ENCODE data around the gene MRTFB. TPM values are rescaled to one million over a fixed set of nuclear protein-coding genes. Genes with fewer than 3 reads are reported as not detected.

The MRTFB gene
- total and polyA plus RNA-seq, 2 experiments from 2014 or later = 13.9 to 22.2 TPM

DNA sequence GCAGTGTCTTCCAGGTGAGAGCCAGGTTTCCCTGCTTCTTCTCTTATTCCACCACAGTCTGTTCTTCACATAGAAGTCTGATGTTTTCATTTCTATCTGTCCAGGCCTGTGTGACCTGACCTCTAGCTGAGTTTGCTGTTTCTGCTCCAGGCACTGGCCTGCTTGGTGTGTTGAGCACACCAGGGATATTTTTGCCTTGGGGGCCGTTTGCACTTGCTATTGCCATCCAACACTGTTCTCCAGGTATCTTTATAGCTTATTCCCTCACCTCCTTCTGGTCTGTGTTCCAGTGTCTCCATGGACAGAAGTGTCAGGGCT is 41.4 kb downstream of the MRTFB start:
- no peak overlapping the region for H3K27ac Mint-ChIP-seq
- peaks cover 25% of the 10 kb centered on the region for H3K4me1 Mint-ChIP-seq
- no peak overlapping the region for H3K27ac ChIP-seq (ENCODE audit: low read depth)
- H3K4me2 ChIP-seq = no peak overlapping the region
- peaks cover 16% of the 10 kb centered on the region for H4K20me1 ChIP-seq (replicated peaks; ENCODE audit: insufficient read depth)
- H3F3A ChIP-seq (replicated peaks; ENCODE audit: low read depth) = no peaks in the 10 kb centered on the region
- no peaks in the 10 kb centered on the region for H3K36me3 Mint-ChIP-seq (ENCODE audit: low read depth)
- no peak overlapping the region for H3K4me3 ChIP-seq
- ATAC-seq = no peak
- H3K9me3 Mint-ChIP-seq = no peaks in the 10 kb centered on the region
- DNase-seq (ENCODE audit: low spot score) = no peak
- H3K4me1 ChIP-seq (ENCODE audit: insufficient read depth) = peaks cover 14% of the 10 kb centered on the region
- TF ChIP-seq, protein P1, sequence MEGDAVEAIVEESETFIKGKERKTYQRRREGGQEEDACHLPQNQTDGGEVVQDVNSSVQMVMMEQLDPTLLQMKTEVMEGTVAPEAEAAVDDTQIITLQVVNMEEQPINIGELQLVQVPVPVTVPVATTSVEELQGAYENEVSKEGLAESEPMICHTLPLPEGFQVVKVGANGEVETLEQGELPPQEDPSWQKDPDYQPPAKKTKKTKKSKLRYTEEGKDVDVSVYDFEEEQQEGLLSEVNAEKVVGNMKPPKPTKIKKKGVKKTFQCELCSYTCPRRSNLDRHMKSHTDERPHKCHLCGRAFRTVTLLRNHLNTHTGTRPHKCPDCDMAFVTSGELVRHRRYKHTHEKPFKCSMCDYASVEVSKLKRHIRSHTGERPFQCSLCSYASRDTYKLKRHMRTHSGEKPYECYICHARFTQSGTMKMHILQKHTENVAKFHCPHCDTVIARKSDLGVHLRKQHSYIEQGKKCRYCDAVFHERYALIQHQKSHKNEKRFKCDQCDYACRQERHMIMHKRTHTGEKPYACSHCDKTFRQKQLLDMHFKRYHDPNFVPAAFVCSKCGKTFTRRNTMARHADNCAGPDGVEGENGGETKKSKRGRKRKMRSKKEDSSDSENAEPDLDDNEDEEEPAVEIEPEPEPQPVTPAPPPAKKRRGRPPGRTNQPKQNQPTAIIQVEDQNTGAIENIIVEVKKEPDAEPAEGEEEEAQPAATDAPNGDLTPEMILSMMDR (conservative IDR thresholded peaks at IDR 0.05; ENCODE audit: low read depth in 2 of 2) = no peak
- TF ChIP-seq ZNF331 (CRISPR knock-in tag; IDR thresholded peaks at IDR 0.05; ENCODE audit: low read depth) (no peak), STAT1 (IDR thresholded peaks at IDR 0.05; ENCODE audit: unreplicated experiment) (no peak), ZNF114 (CRISPR knock-in tag; IDR thresholded peaks at IDR 0.05) (no peak), CREB1 (CRISPR knock-in tag; IDR thresholded peaks at IDR 0.05; ENCODE audit: low read depth) (no peak), EZH2phosphoT487 (IDR thresholded peaks at IDR 0.05; ENCODE audit: unreplicated experiment) (no peak), NANOG (IDR thresholded peaks at IDR 0.05; ENCODE audit: borderline replicate concordance) (no peak), EZH2 (IDR thresholded peaks at IDR 0.05; ENCODE audit: low read depth, unreplicated experiment) (no peak), POLR2AphosphoS5 (IDR thresholded peaks at IDR 0.05; ENCODE audit: low read depth) (no peak), JUNB (IDR thresholded peaks at IDR 0.05; ENCODE audit: unreplicated experiment) (no peak)
- TF ChIP-seq, protein P2, sequence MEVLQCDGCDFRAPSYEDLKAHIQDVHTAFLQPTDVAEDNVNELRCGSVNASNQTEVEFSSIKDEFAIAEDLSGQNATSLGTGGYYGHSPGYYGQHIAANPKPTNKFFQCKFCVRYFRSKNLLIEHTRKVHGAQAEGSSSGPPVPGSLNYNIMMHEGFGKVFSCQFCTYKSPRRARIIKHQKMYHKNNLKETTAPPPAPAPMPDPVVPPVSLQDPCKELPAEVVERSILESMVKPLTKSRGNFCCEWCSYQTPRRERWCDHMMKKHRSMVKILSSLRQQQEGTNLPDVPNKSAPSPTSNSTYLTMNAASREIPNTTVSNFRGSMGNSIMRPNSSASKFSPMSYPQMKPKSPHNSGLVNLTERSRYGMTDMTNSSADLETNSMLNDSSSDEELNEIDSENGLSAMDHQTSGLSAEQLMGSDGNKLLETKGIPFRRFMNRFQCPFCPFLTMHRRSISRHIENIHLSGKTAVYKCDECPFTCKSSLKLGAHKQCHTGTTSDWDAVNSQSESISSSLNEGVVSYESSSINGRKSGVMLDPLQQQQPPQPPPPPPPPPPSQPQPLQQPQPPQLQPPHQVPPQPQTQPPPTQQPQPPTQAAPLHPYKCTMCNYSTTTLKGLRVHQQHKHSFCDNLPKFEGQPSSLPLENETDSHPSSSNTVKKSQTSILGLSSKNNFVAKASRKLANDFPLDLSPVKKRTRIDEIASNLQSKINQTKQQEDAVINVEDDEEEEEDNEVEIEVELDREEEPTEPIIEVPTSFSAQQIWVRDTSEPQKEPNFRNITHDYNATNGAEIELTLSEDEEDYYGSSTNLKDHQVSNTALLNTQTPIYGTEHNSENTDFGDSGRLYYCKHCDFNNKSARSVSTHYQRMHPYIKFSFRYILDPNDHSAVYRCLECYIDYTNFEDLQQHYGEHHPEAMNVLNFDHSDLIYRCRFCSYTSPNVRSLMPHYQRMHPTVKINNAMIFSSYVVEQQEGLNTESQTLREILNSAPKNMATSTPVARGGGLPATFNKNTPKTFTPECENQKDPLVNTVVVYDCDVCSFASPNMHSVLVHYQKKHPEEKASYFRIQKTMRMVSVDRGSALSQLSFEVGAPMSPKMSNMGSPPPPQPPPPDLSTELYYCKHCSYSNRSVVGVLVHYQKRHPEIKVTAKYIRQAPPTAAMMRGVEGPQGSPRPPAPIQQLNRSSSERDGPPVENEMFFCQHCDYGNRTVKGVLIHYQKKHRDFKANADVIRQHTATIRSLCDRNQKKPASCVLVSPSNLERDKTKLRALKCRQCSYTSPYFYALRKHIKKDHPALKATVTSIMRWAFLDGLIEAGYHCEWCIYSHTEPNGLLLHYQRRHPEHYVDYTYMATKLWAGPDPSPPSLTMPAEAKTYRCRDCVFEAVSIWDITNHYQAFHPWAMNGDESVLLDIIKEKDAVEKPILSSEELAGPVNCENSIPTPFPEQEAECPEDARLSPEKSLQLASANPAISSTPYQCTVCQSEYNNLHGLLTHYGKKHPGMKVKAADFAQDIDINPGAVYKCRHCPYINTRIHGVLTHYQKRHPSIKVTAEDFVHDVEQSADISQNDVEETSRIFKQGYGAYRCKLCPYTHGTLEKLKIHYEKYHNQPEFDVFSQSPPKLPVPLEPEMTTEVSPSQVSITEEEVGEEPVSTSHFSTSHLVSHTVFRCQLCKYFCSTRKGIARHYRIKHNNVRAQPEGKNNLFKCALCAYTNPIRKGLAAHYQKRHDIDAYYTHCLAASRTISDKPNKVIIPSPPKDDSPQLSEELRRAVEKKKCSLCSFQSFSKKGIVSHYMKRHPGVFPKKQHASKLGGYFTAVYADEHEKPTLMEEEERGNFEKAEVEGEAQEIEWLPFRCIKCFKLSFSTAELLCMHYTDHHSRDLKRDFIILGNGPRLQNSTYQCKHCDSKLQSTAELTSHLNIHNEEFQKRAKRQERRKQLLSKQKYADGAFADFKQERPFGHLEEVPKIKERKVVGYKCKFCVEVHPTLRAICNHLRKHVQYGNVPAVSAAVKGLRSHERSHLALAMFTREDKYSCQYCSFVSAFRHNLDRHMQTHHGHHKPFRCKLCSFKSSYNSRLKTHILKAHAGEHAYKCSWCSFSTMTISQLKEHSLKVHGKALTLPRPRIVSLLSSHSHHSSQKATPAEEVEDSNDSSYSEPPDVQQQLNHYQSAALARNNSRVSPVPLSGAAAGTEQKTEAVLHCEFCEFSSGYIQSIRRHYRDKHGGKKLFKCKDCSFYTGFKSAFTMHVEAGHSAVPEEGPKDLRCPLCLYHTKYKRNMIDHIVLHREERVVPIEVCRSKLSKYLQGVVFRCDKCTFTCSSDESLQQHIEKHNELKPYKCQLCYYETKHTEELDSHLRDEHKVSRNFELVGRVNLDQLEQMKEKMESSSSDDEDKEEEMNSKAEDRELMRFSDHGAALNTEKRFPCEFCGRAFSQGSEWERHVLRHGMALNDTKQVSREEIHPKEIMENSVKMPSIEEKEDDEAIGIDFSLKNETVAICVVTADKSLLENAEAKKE (CRISPR knock-in tag; IDR thresholded peaks at IDR 0.05) = no peak
- TF ChIP-seq, protein P3, sequence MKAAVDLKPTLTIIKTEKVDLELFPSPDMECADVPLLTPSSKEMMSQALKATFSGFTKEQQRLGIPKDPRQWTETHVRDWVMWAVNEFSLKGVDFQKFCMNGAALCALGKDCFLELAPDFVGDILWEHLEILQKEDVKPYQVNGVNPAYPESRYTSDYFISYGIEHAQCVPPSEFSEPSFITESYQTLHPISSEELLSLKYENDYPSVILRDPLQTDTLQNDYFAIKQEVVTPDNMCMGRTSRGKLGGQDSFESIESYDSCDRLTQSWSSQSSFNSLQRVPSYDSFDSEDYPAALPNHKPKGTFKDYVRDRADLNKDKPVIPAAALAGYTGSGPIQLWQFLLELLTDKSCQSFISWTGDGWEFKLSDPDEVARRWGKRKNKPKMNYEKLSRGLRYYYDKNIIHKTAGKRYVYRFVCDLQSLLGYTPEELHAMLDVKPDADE (IDR thresholded peaks at IDR 0.05) = no peak
- TF ChIP-seq, protein P4, sequence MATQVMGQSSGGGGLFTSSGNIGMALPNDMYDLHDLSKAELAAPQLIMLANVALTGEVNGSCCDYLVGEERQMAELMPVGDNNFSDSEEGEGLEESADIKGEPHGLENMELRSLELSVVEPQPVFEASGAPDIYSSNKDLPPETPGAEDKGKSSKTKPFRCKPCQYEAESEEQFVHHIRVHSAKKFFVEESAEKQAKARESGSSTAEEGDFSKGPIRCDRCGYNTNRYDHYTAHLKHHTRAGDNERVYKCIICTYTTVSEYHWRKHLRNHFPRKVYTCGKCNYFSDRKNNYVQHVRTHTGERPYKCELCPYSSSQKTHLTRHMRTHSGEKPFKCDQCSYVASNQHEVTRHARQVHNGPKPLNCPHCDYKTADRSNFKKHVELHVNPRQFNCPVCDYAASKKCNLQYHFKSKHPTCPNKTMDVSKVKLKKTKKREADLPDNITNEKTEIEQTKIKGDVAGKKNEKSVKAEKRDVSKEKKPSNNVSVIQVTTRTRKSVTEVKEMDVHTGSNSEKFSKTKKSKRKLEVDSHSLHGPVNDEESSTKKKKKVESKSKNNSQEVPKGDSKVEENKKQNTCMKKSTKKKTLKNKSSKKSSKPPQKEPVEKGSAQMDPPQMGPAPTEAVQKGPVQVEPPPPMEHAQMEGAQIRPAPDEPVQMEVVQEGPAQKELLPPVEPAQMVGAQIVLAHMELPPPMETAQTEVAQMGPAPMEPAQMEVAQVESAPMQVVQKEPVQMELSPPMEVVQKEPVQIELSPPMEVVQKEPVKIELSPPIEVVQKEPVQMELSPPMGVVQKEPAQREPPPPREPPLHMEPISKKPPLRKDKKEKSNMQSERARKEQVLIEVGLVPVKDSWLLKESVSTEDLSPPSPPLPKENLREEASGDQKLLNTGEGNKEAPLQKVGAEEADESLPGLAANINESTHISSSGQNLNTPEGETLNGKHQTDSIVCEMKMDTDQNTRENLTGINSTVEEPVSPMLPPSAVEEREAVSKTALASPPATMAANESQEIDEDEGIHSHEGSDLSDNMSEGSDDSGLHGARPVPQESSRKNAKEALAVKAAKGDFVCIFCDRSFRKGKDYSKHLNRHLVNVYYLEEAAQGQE (IDR thresholded peaks at IDR 0.05; ENCODE audit: unreplicated experiment) = no peak
- H3K27me3 ChIP-seq (ENCODE audit: insufficient read depth) = no peaks in the 10 kb centered on the region
- no peak overlapping the region for H3K4me3 Mint-ChIP-seq
- no peak overlapping the region for H2AFZ ChIP-seq
- H3K9me2 ChIP-seq (ENCODE audit: insufficient read depth) = no peaks in the 10 kb centered on the region
- H3K36me3 ChIP-seq (ENCODE audit: insufficient read depth) = no peaks in the 10 kb centered on the region
- H3K27me3 Mint-ChIP-seq (ENCODE audit: insufficient read depth, low read depth, poor library complexity) = peaks cover under 1% of the 10 kb centered on the region
- peaks cover 65% of the 10 kb centered on the region for H3K79me2 ChIP-seq (replicated peaks; ENCODE audit: insufficient read depth)
